ENCODE measurements around the gene SERPINB6. TPM values are rescaled to one million over a fixed set of nuclear protein-coding genes. Genes with fewer than 3 reads are reported as not detected.

Gene SERPINB6
- total and polyA plus RNA-seq, 9 of the 15 experiments (the other 6 are each of a cell fraction or from before 2014, with no cell fraction given): 86.6 to 211 (median 143) TPM

DNA sequence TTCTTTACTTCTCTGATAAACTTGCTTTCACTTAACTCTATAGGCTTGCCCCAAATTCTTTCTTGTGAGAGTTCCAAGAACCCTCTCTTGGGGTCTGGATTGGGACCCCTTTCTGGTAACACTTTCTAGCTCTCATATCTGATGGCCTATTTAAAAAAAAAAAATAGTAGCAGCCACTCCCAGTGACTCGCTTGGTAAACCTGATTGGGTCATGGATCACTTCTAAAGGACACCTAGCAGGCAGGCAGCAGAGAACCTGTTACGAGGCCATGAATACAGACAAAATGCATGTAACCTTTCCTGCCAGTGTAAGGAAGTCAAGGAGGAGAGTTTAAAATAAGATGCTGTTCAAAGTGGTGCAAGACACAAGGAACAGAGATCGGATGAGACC lies 9.1 kb upstream of the SERPINB6 start:
- no peaks in the 10 kb centered on the region for H3K9me1 ChIP-seq (ENCODE audit: control insufficient read depth, insufficient read depth, low read length)
- TF ChIP-seq RBM14 (IDR thresholded peaks at IDR 0.05; ENCODE audit: borderline replicate concordance, insufficient read depth, low read depth, low read length) (no peak), RBFOX2 (IDR thresholded peaks at IDR 0.05; ENCODE audit: low read depth, low read length) (0 out of 2 replicates have a peak, but pooled peaks have one; percentile 4), ZNF384 (IDR thresholded peaks at IDR 0.05; ENCODE audit: low read depth, low read length) (peak; percentile 76), CBFA2T3 (IDR thresholded peaks at IDR 0.05) (no peak), EGR1 (conservative IDR thresholded peaks at IDR 0.05) (peak; percentile 1; the same call in 1 of the 2 replicates), GTF2E2 (tag; IDR thresholded peaks at IDR 0.05) (0 out of 2 replicates have a peak, but pooled peaks have one; percentile 51), NBN (IDR thresholded peaks at IDR 0.05; ENCODE audit: low read depth) (0 out of 2 replicates have a peak, but pooled peaks have one; percentile 13)
- TF ChIP-seq, protein P1, sequence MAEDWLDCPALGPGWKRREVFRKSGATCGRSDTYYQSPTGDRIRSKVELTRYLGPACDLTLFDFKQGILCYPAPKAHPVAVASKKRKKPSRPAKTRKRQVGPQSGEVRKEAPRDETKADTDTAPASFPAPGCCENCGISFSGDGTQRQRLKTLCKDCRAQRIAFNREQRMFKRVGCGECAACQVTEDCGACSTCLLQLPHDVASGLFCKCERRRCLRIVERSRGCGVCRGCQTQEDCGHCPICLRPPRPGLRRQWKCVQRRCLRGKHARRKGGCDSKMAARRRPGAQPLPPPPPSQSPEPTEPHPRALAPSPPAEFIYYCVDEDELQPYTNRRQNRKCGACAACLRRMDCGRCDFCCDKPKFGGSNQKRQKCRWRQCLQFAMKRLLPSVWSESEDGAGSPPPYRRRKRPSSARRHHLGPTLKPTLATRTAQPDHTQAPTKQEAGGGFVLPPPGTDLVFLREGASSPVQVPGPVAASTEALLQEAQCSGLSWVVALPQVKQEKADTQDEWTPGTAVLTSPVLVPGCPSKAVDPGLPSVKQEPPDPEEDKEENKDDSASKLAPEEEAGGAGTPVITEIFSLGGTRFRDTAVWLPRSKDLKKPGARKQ (CRISPR knock-in tag; IDR thresholded peaks at IDR 0.05): 0 out of 2 replicates have a peak, but pooled peaks have one; percentile 29
- H2AFZ ChIP-seq (ENCODE audit: low read depth, low read length): no peak overlapping the region; the same call in 1 of the 2 replicates
- in situ Hi-C loops (cut with MboI) (no loop called here), intact Hi-C loops (cut with micrococcal nuclease) (no loop called here)
- H3K9ac ChIP-seq (ENCODE audit: insufficient read depth in 1 of 2, low read depth in 2 of 2, low read length in 2 of 2): no peak overlapping the region
- H3K4me2 ChIP-seq (ENCODE audit: insufficient read depth, low read length): peak overlapping the region; percentile 20; the same call in 1 of the 2 replicates
- H3K36me3 ChIP-seq (ENCODE audit: control insufficient read depth, insufficient read depth, low read length): no peaks in the 10 kb centered on the region
- no peaks in the 10 kb centered on the region for H3K9me3 ChIP-seq (replicated peaks; ENCODE audit: control insufficient read depth, insufficient read depth, low read depth, low read length)
- ChIA-PET CTCF (ENCODE audit: low intra/inter-chr PET ratio) (no interaction called here), POLR2A (interaction anchor here (0.5 to 2.6 kb wide), 14 partner anchors 9 to 427 kb away, joined by 3 to 31 read pairs (median 4); partner anchors contain the start of genes NQO2 and SERPINB6)
- DNase-seq (ENCODE audit: extremely low read depth in 1 of 4, low spot score in 3 of 4) (no peak), FAIRE-seq (no peak), ATAC-seq (peak; percentile 30)
- H3K4me1 ChIP-seq (replicated peaks in 1 of 2; ENCODE audit: control insufficient read depth in 2 of 2, insufficient read depth in 2 of 2, low read length in 2 of 2): peaks cover 32 to 83% of the 10 kb centered on the region in 2 experiments
- no peak overlapping the region; the same call in 2 of the 3 replicates for H3K27ac ChIP-seq (ENCODE audit: extremely low read depth, low read depth, low read length)
- no TSS peak for BruUV-seq (replicated peaks)
- H3K4me3 ChIP-seq: no peak overlapping the region
- H4K20me1 ChIP-seq (replicated peaks; ENCODE audit: control insufficient read depth, insufficient read depth, low read length): no peaks in the 10 kb centered on the region
- H3K27me3 ChIP-seq (ENCODE audit: control insufficient read depth in 2 of 2, insufficient read depth in 2 of 2, low read length in 2 of 2): no peaks in the 10 kb centered on the region
- no peaks in the 10 kb centered on the region for H3K79me2 ChIP-seq (ENCODE audit: control insufficient read depth, insufficient read depth, low read length)
- WGBS (ENCODE audit: insufficient coverage, low coverage, missing lambda C conversion rate): 47% methylated on average over 3 of the region's 3 CpGs

Data from K562 (cell line).